Measurements from ENCODE around the gene TXNDC8.

The TXNDC8 gene

DNA sequence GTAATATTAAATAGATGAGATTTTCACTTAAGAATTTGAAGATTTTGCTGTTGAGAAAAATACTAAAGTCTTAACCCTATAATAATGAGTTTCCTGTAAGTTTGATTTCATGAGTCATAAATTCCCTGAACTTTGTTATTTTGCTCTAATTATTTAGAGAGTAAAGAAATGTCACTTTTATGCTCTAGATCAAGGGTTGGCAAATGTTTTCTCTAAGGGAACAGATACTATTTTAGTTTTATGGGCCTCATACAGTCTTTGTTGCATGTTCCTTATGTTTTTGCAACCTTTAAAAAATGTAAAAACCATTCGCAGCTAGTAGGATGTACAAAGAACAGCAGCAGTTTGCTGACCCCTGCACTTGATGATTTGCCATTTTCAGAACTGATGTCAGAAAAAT lies 480 bp upstream of the TXNDC8 start:
- no peak for DNase-seq (ENCODE audit: low read depth, low spot score)
- no peak overlapping the region for H3K9ac ChIP-seq (ENCODE audit: insufficient read length, low read depth)
- H3K9me3 ChIP-seq (ENCODE audit: insufficient read depth, low read length), result no peaks in the 10 kb centered on the region
- H3K4me3 ChIP-seq (ENCODE audit: insufficient read length, low read depth), result no peak overlapping the region
- no peaks in the 10 kb centered on the region for H3K36me3 ChIP-seq (ENCODE audit: insufficient read depth, insufficient read length, low read length)
- H3K27me3 ChIP-seq (ENCODE audit: insufficient read depth, insufficient read length), result no peaks in the 10 kb centered on the region
- no peaks in the 10 kb centered on the region for H3K4me1 ChIP-seq (ENCODE audit: insufficient read depth, insufficient read length)
- no peak for TF ChIP-seq YY1 (IDR thresholded peaks at IDR 0.05; ENCODE audit: insufficient read depth, insufficient read length)
- TF ChIP-seq ZNF274 (IDR thresholded peaks at IDR 0.05; ENCODE audit: low read depth, low read length), result no peak
- TF ChIP-seq SUZ12 (IDR thresholded peaks at IDR 0.05; ENCODE audit: extremely low read depth, insufficient read depth, insufficient read length), result no peak

DNA sequence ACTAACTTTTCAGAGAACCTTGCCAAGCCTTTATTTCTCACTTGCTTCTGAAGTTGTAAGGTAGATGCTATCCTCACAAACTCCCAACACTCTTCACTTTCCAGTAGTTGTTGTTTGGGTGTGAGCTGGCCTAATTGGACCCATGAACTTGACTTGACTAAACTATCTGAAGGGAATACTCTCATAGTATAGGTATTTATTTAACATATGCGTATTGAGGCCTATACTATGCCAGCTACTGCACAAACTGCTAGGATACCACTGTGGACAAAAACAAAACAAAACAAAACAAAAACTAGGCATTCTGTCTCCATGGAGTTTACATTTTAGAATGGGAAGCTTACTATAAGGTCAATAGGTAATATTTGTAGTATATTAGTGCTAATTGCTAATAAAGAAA lies 1.3 kb downstream of the TXNDC8 start:
- H3K27me3 ChIP-seq (ENCODE audit: insufficient read depth, insufficient read length), result no peaks in the 10 kb centered on the region
- no peak for DNase-seq (ENCODE audit: low read depth, low spot score)
- no peak overlapping the region for H3K4me3 ChIP-seq (ENCODE audit: insufficient read length, low read depth)
- no peak for TF ChIP-seq YY1 (IDR thresholded peaks at IDR 0.05; ENCODE audit: insufficient read depth, insufficient read length)
- TF ChIP-seq SUZ12 (IDR thresholded peaks at IDR 0.05; ENCODE audit: extremely low read depth, insufficient read depth, insufficient read length), result no peak
- no peak for TF ChIP-seq ZNF274 (IDR thresholded peaks at IDR 0.05; ENCODE audit: low read depth, low read length)
- H3K4me1 ChIP-seq (ENCODE audit: insufficient read depth, insufficient read length), result no peaks in the 10 kb centered on the region
- no peak overlapping the region for H3K9ac ChIP-seq (ENCODE audit: insufficient read length, low read depth)
- no peaks in the 10 kb centered on the region for H3K36me3 ChIP-seq (ENCODE audit: insufficient read depth, insufficient read length, low read length)
- H3K9me3 ChIP-seq (ENCODE audit: insufficient read depth, low read length), result peaks cover under 1% of the 10 kb centered on the region; the same call in 1 of the 2 replicates

DNA sequence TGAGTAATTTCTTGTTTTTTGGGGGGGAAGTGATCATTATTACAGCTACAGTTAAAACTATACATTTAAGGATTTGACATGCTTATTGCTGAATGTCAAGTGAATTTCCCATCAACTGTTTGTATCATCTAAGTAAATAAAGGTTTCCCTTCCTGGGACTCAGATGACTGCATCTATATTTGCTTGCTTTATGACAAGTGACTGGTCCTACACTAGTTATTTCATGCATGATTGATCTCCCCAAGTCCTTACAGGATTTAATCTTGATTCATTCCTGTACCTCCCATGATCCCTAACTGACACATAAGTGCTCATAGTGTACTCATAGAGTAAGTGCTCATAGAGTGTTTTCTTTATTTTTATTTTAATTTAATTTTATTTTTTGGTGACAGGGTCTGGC lies 2.8 kb downstream of the TXNDC8 start:
- Histone ChIP-seq H3K9me3 (ENCODE audit: insufficient read depth, low read length) (peaks cover 7% of the 10 kb centered on the region; the same call in 1 of the 2 replicates), H3K9ac (ENCODE audit: insufficient read length, low read depth) (no peak overlapping the region), H3K4me1 (ENCODE audit: insufficient read depth, insufficient read length) (no peaks in the 10 kb centered on the region), H3K36me3 (ENCODE audit: insufficient read depth, insufficient read length, low read length) (no peaks in the 10 kb centered on the region), H3K4me3 (ENCODE audit: insufficient read length, low read depth) (no peak overlapping the region), H3K27me3 (ENCODE audit: insufficient read depth, insufficient read length) (no peaks in the 10 kb centered on the region)
- DNase-seq (ENCODE audit: low read depth, low spot score), result no peak
- TF ChIP-seq ZNF274 (IDR thresholded peaks at IDR 0.05; ENCODE audit: low read depth, low read length) (no peak), SUZ12 (IDR thresholded peaks at IDR 0.05; ENCODE audit: extremely low read depth, insufficient read depth, insufficient read length) (no peak), YY1 (IDR thresholded peaks at IDR 0.05; ENCODE audit: insufficient read depth, insufficient read length) (no peak)

- H3K27me3 ChIP-seq (ENCODE audit: insufficient read depth, insufficient read length), result no peaks in the 10 kb centered on the region
- H3K9me3 ChIP-seq (ENCODE audit: insufficient read depth, low read length), result peaks cover 7% of the 10 kb centered on the region; the same call in 1 of the 2 replicates
- no peak for DNase-seq (ENCODE audit: low read depth, low spot score)
- no peaks in the 10 kb centered on the region for H3K4me1 ChIP-seq (ENCODE audit: insufficient read depth, insufficient read length)
- no peak overlapping the region for H3K4me3 ChIP-seq (ENCODE audit: insufficient read length, low read depth)
- TF ChIP-seq SUZ12 (IDR thresholded peaks at IDR 0.05; ENCODE audit: extremely low read depth, insufficient read depth, insufficient read length) (no peak), YY1 (IDR thresholded peaks at IDR 0.05; ENCODE audit: insufficient read depth, insufficient read length) (no peak), ZNF274 (IDR thresholded peaks at IDR 0.05; ENCODE audit: low read depth, low read length) (no peak)
- no peak overlapping the region for H3K9ac ChIP-seq (ENCODE audit: insufficient read length, low read depth)
- no peaks in the 10 kb centered on the region for H3K36me3 ChIP-seq (ENCODE audit: insufficient read depth, insufficient read length, low read length)
Observed at GRCh38 chr9:110334183-110334582, 3.5 kb downstream of the TXNDC8 start.

- H3K27me3 ChIP-seq (ENCODE audit: insufficient read depth, insufficient read length), result no peaks in the 10 kb centered on the region
- no peak for TF ChIP-seq YY1 (IDR thresholded peaks at IDR 0.05; ENCODE audit: insufficient read depth, insufficient read length)
- no peak for TF ChIP-seq SUZ12 (IDR thresholded peaks at IDR 0.05; ENCODE audit: extremely low read depth, insufficient read depth, insufficient read length)
- no peak for TF ChIP-seq ZNF274 (IDR thresholded peaks at IDR 0.05; ENCODE audit: low read depth, low read length)
- no peaks in the 10 kb centered on the region for H3K36me3 ChIP-seq (ENCODE audit: insufficient read depth, insufficient read length, low read length)
- no peak overlapping the region for H3K4me3 ChIP-seq (ENCODE audit: insufficient read length, low read depth)
- peaks cover 7% of the 10 kb centered on the region; the same call in 1 of the 2 replicates for H3K9me3 ChIP-seq (ENCODE audit: insufficient read depth, low read length)
- no peak for DNase-seq (ENCODE audit: low read depth, low spot score)
- no peak overlapping the region for H3K9ac ChIP-seq (ENCODE audit: insufficient read length, low read depth)
- H3K4me1 ChIP-seq (ENCODE audit: insufficient read depth, insufficient read length), result no peaks in the 10 kb centered on the region
Observed at GRCh38 chr9:110332766-110333165, 4.9 kb downstream of the TXNDC8 start.

DNA sequence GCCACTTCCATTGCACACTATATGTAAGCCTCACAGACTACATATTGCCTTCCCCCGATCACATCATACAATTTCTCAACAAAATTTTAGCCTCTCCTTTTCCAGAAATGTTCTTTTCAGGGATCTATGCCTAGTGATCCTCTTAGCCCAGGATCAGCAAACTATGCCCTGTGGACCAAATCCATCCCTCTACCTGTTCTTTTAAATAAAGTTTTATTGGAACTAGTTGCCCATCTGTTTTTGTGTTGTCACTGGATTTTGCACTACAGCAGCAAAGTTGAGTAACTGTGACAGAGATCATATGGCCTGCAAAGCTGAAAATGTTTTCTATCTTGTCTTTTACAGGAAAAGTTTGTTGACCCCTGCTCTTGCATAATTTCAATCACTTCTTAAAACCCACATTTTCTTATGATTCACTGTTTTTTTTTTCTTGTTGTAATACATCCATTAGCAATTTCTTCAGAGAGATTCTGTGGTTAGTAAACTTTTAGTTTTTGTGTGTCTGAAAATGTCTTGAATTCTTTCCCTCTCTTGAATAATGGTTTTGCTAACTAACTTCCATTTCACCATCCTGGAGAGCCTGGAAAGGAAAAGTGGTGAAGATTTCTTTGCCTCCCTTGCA lies 7.1 kb downstream of the TXNDC8 start:
- H3K27me3 ChIP-seq (ENCODE audit: insufficient read depth, insufficient read length), result no peaks in the 10 kb centered on the region
- peaks cover 7% of the 10 kb centered on the region; the same call in 1 of the 2 replicates for H3K9me3 ChIP-seq (ENCODE audit: insufficient read depth, low read length)
- H3K36me3 ChIP-seq (ENCODE audit: insufficient read depth, insufficient read length, low read length), result no peaks in the 10 kb centered on the region
- DNase-seq (ENCODE audit: low read depth, low spot score), result no peak
- no peak for TF ChIP-seq ZNF274 (IDR thresholded peaks at IDR 0.05; ENCODE audit: low read depth, low read length)
- no peak for TF ChIP-seq SUZ12 (IDR thresholded peaks at IDR 0.05; ENCODE audit: extremely low read depth, insufficient read depth, insufficient read length)
- TF ChIP-seq YY1 (IDR thresholded peaks at IDR 0.05; ENCODE audit: insufficient read depth, insufficient read length), result no peak
- H3K9ac ChIP-seq (ENCODE audit: insufficient read length, low read depth), result no peak overlapping the region
- H3K4me1 ChIP-seq (ENCODE audit: insufficient read depth, insufficient read length), result no peaks in the 10 kb centered on the region
- H3K4me3 ChIP-seq (ENCODE audit: insufficient read length, low read depth), result no peak overlapping the region

GRCh38 chr9:110329639-110330230 lies 7.9 kb downstream of the TXNDC8 start:
- TF ChIP-seq YY1 (IDR thresholded peaks at IDR 0.05; ENCODE audit: insufficient read depth, insufficient read length) (no peak), SUZ12 (IDR thresholded peaks at IDR 0.05; ENCODE audit: extremely low read depth, insufficient read depth, insufficient read length) (no peak), ZNF274 (IDR thresholded peaks at IDR 0.05; ENCODE audit: low read depth, low read length) (no peak)

More at GRCh38 chr9:110329639-110330230, 7.9 kb downstream of the TXNDC8 start:
- Histone ChIP-seq H3K9ac (ENCODE audit: insufficient read length, low read depth) (no peak overlapping the region), H3K36me3 (ENCODE audit: insufficient read depth, insufficient read length, low read length) (no peaks in the 10 kb centered on the region), H3K9me3 (ENCODE audit: insufficient read depth, low read length) (peaks cover 7% of the 10 kb centered on the region; the same call in 1 of the 2 replicates), H3K4me1 (ENCODE audit: insufficient read depth, insufficient read length) (no peaks in the 10 kb centered on the region), H3K4me3 (ENCODE audit: insufficient read length, low read depth) (no peak overlapping the region), H3K27me3 (ENCODE audit: insufficient read depth, insufficient read length) (no peaks in the 10 kb centered on the region)
- no peak for DNase-seq (ENCODE audit: low read depth, low spot score)
